GM18909 (cell line): Measurements from ENCODE around the gene ANKHD1.

Experiments used
- ATAC-seq: cut with Tn5 transposase; IDR thresholded peaks from one replicate; pipeline ENCODE4 v1.9.1; 2021; ENCODE audit warnings: mild to moderate bottlenecking; ENCODE audit not compliant: unreplicated experiment, poor library complexity

ANKHD1 gene

GRCh38 chr5:140367256-140368013 lies 34.2 kb upstream of the ANKHD1 start:
- ATAC-seq = no peak

DNA sequence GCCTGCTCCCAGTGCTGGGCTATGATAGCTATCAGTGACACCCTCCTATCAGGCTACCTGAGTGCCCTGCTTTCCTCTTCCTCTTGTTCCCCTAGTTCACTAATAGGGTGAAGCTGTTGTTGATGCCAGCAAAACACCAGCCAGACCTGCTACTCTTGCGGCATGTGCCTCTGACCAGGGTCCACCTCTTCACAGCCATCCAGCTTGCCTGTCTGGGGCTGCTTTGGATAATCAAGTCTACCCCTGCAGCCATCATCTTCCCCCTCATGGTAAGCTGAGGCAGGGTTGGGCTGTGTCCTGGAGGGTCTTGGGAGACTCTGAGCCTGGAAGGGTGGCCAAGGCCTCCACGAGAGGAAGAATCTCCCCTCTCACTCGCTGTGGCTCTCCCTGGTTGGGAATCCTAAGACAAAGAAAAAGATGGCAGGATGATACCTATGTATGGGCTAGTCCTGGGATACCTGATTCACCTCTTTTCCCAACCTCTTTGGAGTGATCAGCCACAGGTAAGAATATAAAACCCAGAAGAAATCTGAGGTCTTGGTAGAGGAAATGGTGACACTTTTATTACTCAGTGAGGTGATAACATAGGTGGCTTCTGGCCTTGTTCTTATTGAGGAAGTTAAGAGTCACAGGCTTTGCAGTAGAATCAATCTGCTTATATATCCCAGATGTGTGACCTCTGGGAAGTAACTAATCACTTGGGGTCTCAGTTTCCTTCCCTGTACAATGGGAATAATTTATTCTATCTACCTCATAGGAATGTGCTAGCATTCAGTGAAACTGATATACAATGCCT lies 30.1 kb upstream of the ANKHD1 start:
- ATAC-seq = no peak

GRCh38 chr5:140372971-140373487 lies 28.6 kb upstream of the ANKHD1 start:
- peak; percentile 72 for ATAC-seq

- ATAC-seq = no peak
Observed at GRCh38 chr5:140381351-140381750, 20.3 kb upstream of the ANKHD1 start.

GRCh38 chr5:140381972-140382371 lies 19.7 kb upstream of the ANKHD1 start:
- ATAC-seq = no peak

- ATAC-seq = no peak
Observed at GRCh38 chr5:140382866-140383265, 18.8 kb upstream of the ANKHD1 start.

- ATAC-seq = no peak
Observed at GRCh38 chr5:140383300-140383699, 18.3 kb upstream of the ANKHD1 start.

DNA sequence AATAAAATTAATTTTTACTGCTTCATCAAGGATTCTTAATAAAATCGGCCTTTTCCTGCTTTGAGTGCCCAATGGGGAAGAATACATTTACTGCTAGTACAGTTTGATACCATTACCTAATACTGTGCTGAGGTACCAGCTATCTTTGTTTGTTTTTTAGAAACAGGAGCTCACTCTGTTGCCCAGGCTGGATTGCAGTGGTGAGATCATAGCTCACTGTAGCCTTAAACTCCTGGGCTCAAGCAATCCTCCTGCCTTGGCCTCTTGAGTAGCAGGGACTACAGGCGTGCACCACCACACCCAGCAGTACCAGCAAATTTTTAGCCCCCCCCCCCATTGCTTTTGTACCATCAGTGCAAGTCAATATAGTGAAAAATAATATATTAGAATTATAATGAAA lies 13.6 kb upstream of the ANKHD1 start:
- no peak for ATAC-seq

DNA sequence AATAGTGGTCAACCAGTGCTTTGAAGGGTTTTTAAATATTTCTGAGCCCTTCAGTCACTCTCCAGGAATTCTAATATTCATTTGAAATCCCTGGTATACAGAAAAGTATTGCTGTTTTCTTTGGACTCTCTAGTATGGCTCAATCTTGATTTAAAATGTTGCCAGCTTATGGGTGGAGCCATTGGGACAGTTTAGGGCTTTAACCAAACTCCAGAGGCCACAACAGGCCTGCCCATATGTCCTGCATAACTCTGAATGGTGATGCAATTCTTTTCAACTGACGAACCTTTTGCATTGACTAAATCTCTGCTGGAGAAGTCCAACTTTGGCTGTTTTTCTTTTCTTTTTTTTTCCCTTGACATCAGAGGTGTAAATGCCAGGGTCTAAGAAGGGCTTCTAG lies 10.3 kb upstream of the ANKHD1 start:
- no peak for ATAC-seq

GRCh38 chr5:140391732-140392131 lies 9.9 kb upstream of the ANKHD1 start:
- ATAC-seq = no peak

GRCh38 chr5:140393738-140394137 lies 7.9 kb upstream of the ANKHD1 start:
- no peak for ATAC-seq

- ATAC-seq = no peak
Observed at GRCh38 chr5:140398379-140398811, 3.2 kb upstream of the ANKHD1 start.

- ATAC-seq = peak; percentile 0
Observed at GRCh38 chr5:140399979-140400729, 1.5 kb upstream of the ANKHD1 start.

DNA sequence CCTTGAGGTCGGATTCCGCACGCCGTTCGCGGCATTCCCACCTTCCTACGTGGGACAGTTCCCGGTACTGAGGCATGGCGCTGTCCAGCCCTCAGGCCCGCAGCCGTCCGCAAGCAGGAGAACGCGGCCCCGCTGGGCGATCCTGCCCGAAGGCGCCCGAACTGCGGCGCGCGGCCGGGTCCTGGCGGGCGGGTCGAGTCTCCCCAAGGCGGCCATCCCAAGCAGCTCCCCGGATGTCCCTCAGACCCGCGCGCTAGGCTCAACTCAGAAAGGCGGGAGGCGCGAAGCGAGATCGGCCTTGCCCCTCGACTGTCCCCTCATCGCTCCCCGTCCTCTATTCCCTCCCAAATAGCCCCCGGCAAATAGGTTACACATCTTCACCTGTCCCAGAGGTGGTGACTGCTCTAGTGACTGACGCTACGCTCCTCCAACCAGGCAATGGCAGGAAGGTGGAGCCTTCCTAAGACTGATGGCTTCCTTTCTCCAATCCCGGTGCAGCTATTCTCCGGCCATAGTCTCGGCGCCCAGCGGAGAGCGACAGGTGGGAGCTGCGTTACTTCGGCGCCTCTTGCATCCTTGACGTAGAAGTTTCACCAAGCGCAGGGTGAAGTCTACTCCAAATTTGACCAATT lies 787 bp upstream of the ANKHD1 start:
- peak; percentile 72 for ATAC-seq

DNA sequence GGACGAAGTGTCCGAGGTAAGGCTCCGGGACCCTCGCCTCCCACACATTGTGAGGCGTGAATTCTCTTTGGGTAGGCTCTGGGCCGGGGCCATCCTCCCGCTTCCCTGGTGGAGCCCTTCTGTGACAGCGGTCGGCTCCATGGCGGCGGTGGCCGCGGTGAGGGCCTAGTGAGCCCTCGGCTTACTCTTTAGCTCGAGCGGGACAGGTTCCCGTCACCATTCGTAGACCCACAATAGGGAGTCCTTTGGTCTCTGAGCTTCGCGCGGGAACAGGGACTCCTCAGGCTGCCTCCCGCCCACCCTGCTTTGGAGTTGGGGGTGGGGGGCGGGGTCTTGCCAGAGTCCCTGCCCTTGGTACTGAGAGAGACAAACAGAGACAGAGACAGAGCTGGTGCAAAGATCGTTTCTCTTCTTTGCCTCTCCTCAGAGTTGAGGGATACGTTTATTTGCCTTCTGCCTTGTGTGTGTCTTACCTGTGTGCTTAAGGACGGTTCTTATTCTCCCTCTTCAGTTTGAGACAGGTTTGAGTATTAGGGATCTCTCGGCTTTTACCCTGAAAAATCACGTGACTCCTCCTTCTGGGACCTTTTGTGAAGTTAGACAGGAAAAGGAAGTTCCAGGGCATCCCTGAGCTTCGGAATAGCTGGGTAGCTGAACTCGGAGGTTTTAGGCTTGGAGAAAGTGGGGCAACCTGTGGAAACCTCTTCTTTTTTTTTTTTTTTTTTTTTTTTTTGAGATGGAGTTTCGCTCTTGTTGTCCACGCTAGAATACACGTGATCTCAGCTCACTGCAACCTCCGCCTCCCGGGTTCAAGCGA lies 833 bp downstream of the ANKHD1 start:
- ATAC-seq = peak; percentile 1

DNA sequence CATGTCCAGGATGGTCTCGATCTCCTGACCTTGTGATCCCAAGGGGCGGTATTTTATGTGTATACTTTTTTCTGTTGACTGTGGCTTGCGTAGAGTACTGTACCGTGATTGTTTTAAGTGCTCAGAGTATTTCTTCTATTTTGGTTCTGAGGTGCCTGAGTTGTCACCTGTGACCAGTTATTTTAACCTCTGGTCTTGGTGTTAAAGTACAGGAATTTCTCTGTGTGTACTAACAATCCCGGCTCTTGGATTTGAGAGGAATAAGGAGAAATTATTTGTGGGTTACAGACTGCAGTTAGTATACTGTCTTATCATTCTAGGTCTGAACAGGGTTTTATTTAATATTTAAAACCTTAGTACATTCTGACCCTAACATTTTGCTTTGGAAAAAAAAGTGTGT lies 2.0 kb downstream of the ANKHD1 start:
- no peak for ATAC-seq

- no peak for ATAC-seq
Observed at GRCh38 chr5:140408750-140409241, 7.2 kb downstream of the ANKHD1 start.

DNA sequence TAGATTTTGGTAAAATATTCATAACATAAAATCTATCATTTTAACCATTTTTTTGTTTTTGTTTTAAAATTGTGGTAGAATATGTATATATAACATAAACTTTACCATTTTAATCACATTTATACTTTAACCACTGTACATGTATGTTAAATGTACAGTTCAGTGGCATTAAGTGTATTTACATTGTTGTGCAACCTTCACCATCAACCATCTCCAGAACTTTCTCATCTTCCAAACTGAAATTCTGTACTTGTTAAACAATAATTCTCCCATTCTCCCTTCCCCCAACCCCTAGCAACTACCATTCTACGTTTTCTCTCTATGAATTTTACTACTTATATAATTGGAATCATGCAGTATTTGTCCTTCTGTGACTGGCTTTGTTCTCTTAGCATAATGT lies 11.6 kb downstream of the ANKHD1 start:
- no peak for ATAC-seq

- ATAC-seq = no peak
Observed at GRCh38 chr5:140417235-140417634, 15.6 kb downstream of the ANKHD1 start.
